BJ (cell line): ENCODE data around the gene MFSD6L. TPM values are rescaled to one million over a fixed set of nuclear protein-coding genes. Genes with fewer than 3 reads are reported as not detected.

Source experiments
- CTCF ChIA-PET: fragments of 350-600 bp; formaldehyde crosslinking; extraction: SDS; loops from one replicate; lab custom pipeline; 2021; ENCODE audit warnings: antibody characterized with exemption, inconsistent platforms; lab: Yijun Ruan, JAX
- POLR2A ChIA-PET: fragments of 300-600 bp; sonication (Branson Sonifier 250); formaldehyde crosslinking; extraction: SDS; loops from one replicate; lab custom pipeline; 2021; ENCODE audit warnings: antibody characterized with exemption; lab: Charles Lee
- DNase-seq: peaks from one replicate; pipeline ENCODE4 v3.0.0-alpha.2; 2011; ENCODE audit warnings: low read depth
- H3K27me3 ChIP-seq: 2 replicates; pipeline ENCODE4 v1.6.0; 2011; ENCODE audit warnings: low read length; ENCODE audit not compliant: control insufficient read depth, insufficient read depth
- H3K36me3 ChIP-seq: 2 replicates; pipeline ENCODE4 v1.5.1; 2011; ENCODE audit warnings: low read length; ENCODE audit not compliant: control insufficient read depth, insufficient read depth
- H3K4me3 ChIP-seq: 2 replicates; pipeline ENCODE4 v1.5.1; 2011; ENCODE audit warnings: low read depth, mild to moderate bottlenecking, control low read depth, low read length
- polyA plus RNA-seq: library from polyadenylated mRNA; depleted of rRNA; stranded (reverse); fragments of >200 nt; gene quantifications from 2 replicates; pipeline ENCODE4 v1.2.3, GENCODE V29; 2011
- TF ChIP-seq, protein P1 (sequence below): IDR thresholded peaks from 2 replicates; pipeline ENCODE4 v1.5.1; 2011; ENCODE audit warnings: low read depth, mild to moderate bottlenecking, control low read depth, inconsistent platforms, low read length, moderate library complexity; ENCODE audit not compliant: insufficient read depth

The MFSD6L gene
- polyA plus RNA-seq, 1 experiment: not detected

DNA sequence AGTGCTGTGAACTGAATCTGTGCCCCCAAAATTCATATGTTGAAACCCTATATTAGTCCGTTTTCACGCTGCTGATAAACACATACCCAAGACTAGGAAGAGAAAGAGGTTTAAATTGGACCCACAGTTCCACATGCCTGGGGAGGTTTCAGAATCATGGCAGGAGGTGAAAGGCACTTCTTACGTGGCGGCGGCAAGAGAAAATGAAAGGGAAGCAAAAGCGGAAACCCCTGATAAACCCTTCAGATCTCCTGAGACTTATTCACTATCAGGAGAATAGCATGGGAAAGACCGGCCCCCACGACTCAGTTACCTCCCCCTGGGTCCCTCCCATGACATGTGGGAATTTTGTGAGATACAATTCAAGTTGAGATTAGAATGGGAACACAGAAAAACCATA lies 37.2 kb downstream of the MFSD6L start:
- H3K36me3 ChIP-seq: no peaks in the 10 kb centered on the region
- TF ChIP-seq, protein P1, sequence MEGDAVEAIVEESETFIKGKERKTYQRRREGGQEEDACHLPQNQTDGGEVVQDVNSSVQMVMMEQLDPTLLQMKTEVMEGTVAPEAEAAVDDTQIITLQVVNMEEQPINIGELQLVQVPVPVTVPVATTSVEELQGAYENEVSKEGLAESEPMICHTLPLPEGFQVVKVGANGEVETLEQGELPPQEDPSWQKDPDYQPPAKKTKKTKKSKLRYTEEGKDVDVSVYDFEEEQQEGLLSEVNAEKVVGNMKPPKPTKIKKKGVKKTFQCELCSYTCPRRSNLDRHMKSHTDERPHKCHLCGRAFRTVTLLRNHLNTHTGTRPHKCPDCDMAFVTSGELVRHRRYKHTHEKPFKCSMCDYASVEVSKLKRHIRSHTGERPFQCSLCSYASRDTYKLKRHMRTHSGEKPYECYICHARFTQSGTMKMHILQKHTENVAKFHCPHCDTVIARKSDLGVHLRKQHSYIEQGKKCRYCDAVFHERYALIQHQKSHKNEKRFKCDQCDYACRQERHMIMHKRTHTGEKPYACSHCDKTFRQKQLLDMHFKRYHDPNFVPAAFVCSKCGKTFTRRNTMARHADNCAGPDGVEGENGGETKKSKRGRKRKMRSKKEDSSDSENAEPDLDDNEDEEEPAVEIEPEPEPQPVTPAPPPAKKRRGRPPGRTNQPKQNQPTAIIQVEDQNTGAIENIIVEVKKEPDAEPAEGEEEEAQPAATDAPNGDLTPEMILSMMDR: no peak
- ChIA-PET POLR2A (no interaction called here), CTCF (interaction anchor here (1.1 kb wide), 1 partner anchor 24 kb away, joined by 5 read pairs; no protein-coding TSS in a partner anchor)
- no peak for DNase-seq
- no peak overlapping the region for H3K4me3 ChIP-seq
- no peaks in the 10 kb centered on the region; the same call in none of the 2 replicates for H3K27me3 ChIP-seq

- H3K4me3 ChIP-seq: no peak within 1 kb of the TSS
- DNase-seq: no peak
- no peaks in the 10 kb centered on the region; the same call in none of the 2 replicates for H3K27me3 ChIP-seq
- ChIA-PET POLR2A (no interaction called here), CTCF (no interaction called here)
- TF ChIP-seq, protein P1: no peak
- no peaks in the 10 kb centered on the region for H3K36me3 ChIP-seq
Measured at GRCh38 chr17:8758137-8758596, 41.0 kb downstream of the MFSD6L start, which contains the start of gene SPDYE4. Gene SPDYE4 (minus strand): TSS chr17:8758546. CDS start chr17:8758382, 164 bp downstream.

- TF ChIP-seq, protein P1: no peak
- no peaks in the 10 kb centered on the region; the same call in none of the 2 replicates for H3K27me3 ChIP-seq
- ChIA-PET CTCF (interaction anchor here (0.6 to 2.1 kb wide), 6 partner anchors 8 to 371 kb away, joined by 3 to 6 read pairs (median 4); no protein-coding TSS in a partner anchor), POLR2A (no interaction called here)
- H3K4me3 ChIP-seq: no peak overlapping the region
- DNase-seq: no peak
- H3K36me3 ChIP-seq: no peaks in the 10 kb centered on the region
Measured at GRCh38 chr17:8757189-8757588, 42.0 kb downstream of the MFSD6L start.

DNA sequence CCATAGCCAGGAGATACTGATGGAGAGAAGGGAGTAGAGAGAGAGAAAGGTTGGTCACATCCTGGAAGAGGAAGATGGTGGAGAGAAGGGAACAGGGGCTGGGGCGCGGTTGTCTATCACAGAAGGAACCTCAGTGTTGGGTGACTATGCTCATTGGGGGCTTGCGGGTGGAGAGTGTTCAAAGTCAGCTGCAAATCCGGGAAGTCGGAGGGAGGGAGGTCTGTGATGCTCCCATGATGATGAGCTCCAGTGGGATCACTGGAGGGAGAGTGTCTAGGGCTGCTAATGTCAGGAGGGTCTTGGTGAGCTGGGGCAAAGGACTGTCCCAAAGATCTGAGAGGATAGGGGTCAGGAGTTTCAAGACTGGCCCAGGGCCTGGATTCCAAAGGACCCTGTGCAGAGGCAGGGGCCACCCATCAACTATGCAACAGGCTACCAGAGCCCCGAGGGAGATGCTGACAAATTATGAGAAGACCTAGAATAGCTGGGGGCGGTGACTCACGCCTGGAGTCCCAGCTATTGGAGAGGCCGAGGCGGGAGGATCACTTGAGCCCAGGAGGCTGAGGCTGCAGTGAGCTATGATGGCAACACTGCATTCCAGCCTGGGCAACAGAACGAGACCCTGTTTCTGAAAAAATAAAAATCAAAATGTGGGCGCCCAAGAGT lies 43.4 kb downstream of the MFSD6L start:
- ChIA-PET POLR2A (no interaction called here), CTCF (interaction anchor here (1.3 to 3.2 kb wide), 4 partner anchors 10 to 30 kb away, joined by 3 to 13 read pairs (median 6); no protein-coding TSS in a partner anchor)
- TF ChIP-seq, protein P1: no peak
- H3K36me3 ChIP-seq: no peaks in the 10 kb centered on the region
- peaks cover 3% of the 10 kb centered on the region for H3K27me3 ChIP-seq
- no peak overlapping the region for H3K4me3 ChIP-seq
- DNase-seq: no peak

- no peaks in the 10 kb centered on the region for H3K36me3 ChIP-seq
- TF ChIP-seq, protein P1: no peak
- DNase-seq: no peak
- H3K27me3 ChIP-seq: peaks cover 3% of the 10 kb centered on the region
- ChIA-PET CTCF (interaction anchor here (1.3 to 3.2 kb wide), 3 partner anchors 9 to 140 kb away, joined by 7 to 13 read pairs (median 8); no protein-coding TSS in a partner anchor), POLR2A (no interaction called here)
- no peak overlapping the region for H3K4me3 ChIP-seq
Measured at GRCh38 chr17:8754890-8755289, 44.3 kb downstream of the MFSD6L start.
